ENCODE results near the gene CPOX.
A peak's percentile ranks its signal among the peaks of the same experiment; 100 is the strongest.
"Not testable (repeated sequence)": the region's sequence is repeated elsewhere in the genome, so short reads cannot be mapped to it uniquely, and the experiment has no call there.

Gene CPOX

GRCh38 chr3:98593046-98593936, at the start of gene CPOX:
Gene CPOX, minus strand, starts transcription at chr3:98593611. Its CDS starts 107 bp downstream, at chr3:98593504.
- DNase-seq, result peak; percentile 89

GRCh38 chr3:98642769-98643168, 49.4 kb upstream of the CPOX start:
- not testable (repeated sequence) for DNase-seq

DNA sequence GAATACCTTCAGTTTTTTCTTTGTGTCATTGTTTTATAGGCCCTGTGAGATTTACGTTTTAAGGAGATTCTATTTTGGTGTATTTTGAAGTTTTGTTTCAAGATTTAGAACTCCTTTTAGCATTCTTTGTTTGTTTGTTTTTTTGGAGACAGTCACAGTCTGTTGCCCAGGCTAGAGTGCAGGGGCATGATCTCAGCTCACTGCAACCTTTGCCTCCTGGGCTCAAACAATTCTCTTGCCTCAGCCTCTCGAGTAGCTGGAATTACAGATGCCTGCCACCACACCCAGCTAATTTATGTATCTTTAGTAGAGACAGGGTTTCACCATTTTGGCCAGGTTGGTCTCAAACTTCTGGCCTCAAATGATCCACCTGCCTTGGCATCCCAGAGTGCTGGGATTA, 48.3 kb upstream of the CPOX start:
- DNase-seq, result not testable (repeated sequence)

- not testable (repeated sequence) for DNase-seq
Measured at GRCh38 chr3:98638515-98638914, 45.1 kb upstream of the CPOX start.

- DNase-seq, result no peak
Measured at GRCh38 chr3:98630416-98630815, 37.0 kb upstream of the CPOX start.

DNA sequence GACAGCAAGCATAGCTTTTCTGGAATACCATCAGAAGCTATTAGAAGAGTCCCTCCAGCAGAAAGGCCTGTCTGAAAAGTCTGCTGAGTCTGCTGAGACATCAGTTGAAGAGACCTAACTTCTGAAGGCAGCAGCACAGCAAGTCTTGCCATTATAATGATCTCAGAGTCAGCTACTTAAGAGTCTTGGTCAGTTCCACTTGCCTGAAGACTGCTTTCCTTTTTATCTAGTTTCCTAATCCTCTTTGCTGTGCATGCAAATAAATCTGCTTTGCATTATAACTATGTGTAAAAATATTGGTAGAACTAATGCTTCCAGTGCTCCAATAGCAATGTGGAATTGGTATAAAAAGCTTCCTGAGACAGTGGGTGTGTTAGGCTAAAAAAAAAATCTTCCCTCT, 34.9 kb upstream of the CPOX start:
- no peak for DNase-seq

- DNase-seq, result no peak
Measured at GRCh38 chr3:98626151-98626550, 32.7 kb upstream of the CPOX start.

DNA sequence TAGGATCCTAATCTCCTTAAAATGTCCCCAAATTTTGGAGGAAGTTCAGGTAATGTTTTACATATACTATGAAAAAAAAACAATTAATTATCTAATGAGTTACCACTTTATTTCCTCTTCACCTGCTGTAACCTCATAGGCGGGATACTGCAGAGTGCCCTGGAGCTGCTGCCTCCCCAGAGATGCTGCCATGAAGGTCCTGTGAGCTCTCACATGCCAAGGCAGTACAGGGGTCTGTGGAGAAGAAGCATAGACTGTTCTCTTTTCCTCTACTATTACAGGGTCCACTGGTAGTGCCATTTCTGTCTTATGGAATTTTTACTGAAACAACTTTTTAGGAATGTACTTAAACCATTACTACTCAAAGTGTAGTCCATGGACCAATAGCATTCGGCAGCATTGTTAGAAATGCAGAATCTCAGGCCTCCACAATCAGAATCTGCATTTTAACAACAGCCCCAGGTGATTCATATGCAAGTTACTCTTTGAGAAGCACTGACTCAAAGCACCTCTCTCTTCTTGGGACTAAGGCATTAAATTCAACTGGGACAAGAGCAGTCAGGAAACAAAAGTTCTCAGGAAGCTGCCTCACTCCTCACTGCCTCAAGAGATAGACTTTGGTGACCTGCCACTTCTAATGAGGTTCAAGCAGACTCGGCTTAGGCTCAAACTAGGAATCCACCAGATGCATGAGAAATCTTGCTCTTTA, 30.3 kb upstream of the CPOX start:
- no peak for DNase-seq

DNA sequence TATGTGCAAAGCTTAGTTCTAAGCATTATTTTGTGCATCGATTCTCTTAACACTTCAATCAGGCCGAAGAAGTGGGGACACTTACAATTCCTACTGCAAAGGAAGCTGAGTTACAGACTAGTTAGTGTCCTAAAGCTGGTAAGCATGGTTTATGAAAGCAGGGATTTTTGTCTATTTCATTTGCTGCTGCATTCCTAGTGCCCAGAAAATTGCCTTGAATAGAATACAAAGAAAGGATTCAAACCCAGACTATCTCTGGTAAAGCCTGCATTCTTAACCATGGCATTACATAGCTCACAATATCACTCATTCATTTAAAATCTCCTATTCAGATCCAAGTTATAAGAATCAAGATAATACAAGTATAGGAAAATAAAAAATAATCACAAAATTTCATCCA, 24.4 kb upstream of the CPOX start:
- no peak for DNase-seq

GRCh38 chr3:98613616-98614015, 20.2 kb upstream of the CPOX start:
- no peak for DNase-seq

DNA sequence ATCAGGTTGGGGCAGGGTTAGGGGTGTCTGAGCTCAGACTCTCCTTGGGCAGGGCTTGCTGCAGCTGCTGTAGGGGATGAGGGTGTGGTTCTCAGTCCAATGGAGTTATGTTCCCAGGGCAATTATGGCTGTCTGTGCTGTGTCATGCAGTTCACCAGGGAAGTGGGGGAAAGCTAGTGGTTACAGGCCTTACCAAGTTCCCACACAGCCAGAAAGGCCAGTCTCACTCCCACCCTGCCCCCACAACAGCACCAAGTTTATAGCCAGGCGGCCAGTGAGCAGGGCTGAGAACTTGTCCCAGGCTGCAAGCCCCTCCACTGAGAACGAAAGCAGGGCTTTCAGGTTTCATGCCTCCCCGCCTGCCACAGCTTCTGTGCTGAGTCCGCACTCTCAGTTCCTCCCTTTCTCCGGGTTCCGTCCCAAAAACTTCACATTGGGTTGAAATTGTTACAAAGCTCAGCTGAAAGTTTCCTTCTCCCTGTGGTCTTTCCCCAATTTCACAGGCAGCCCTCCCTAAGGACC, 19.6 kb upstream of the CPOX start:
- DNase-seq, result no peak

DNA sequence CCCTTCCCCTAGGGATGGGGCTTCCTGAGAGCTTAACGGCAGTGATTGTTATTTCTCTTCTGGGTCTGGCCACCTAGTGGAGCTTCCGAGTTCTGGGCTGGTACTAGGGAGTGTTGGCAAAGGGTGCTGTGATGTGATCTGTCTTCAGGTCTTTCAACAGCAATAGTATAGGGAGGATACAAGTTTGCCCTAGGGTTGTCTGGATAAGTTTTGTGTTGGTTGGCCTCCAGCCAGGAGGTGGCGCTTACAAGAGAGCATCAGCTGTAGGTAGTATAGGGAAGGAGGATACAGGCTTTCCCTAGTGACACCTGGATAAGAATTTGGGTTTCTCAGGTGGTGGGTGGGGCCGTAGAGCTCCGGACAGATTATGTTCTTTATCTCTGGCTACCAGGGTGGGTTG, 19.2 kb upstream of the CPOX start:
- peak; percentile 7 for DNase-seq

- no peak for DNase-seq
Measured at GRCh38 chr3:98608029-98608428, 14.6 kb upstream of the CPOX start.

- no peak for DNase-seq
Measured at GRCh38 chr3:98603580-98603979, 10.2 kb upstream of the CPOX start.

DNA sequence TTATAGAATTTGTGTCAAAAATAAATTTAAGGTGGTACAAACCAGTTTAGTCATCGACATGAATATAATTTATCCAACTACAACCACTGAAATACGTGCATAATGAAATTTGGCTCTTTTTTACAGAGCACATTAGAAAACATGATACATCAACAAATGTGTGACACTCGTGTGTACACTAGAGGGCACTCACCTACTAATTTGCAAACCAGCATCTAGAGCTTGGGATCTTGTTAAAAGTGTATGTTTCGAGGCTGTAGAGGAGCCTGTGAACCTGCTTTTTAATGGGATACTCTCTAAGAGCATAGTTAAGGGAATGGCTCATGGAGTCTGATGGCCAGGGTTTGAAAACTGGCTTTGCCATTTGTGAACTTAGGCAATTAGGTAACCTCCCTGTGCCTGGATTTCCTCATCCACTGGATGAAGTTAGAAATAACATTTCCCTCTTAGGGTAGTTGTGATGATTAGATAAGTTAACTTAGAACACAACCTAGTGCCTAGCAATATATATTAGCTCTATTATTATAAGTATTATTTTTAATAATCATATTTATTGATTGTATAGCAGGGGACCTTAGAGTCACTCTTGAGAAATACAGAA, 8.8 kb upstream of the CPOX start:
- DNase-seq, result peak; percentile 19

- DNase-seq, result no peak
Measured at GRCh38 chr3:98601180-98601579, 7.8 kb upstream of the CPOX start.

DNA sequence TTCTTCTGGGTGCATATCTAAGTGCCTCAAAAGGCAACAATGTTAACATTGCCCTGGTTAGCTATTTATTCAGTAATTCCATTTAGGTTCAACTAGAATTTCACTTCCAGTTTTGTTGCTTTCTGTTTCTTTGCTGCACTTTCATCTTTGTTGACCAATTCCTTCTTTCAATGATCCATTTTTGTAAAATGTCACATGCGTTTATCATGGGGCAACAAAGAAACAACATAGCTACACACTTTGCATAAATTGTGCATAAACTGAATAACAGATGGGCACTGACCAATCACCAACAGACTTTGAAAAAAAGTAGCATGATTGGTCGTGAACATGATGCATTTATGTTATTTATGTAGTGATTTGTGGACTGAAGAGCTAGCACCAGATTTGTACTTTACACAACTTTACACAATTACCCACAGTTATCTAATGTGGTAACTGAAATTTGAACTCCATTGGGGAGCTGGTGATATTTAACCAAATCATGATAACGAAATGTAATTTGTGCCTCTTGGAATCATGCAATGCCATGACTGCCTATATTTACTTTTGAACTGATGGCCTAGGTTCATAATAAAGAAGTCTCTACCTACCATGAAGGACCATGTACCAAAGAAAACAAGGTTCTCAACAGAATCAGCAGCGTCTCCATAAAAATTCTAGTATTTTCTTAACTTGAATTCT, 7.1 kb upstream of the CPOX start:
- DNase-seq, result no peak

- DNase-seq, result no peak
Measured at GRCh38 chr3:98599647-98600411, 6.4 kb upstream of the CPOX start.

DNA sequence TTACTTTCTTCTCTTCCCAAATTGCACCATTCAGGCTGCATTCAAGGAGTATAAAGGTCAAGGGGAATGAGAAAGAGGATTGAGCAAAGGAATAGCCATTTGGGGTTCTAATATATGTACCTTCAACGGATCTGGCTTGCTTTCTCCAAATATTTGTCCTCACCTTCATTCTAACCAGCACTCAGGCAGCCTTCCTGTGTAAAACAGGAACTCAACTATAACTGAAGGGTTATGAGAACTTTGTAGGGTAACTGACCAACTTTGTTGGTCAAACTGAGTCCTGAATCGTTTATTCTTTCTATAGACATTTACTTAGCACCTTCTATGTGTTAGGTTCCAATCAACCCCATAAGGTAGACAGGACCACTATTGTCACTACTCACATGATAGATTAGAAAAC, 5.1 kb upstream of the CPOX start:
- no peak for DNase-seq

GRCh38 chr3:98596541-98597500, 3.4 kb upstream of the CPOX start:
- DNase-seq, result no peak

DNA sequence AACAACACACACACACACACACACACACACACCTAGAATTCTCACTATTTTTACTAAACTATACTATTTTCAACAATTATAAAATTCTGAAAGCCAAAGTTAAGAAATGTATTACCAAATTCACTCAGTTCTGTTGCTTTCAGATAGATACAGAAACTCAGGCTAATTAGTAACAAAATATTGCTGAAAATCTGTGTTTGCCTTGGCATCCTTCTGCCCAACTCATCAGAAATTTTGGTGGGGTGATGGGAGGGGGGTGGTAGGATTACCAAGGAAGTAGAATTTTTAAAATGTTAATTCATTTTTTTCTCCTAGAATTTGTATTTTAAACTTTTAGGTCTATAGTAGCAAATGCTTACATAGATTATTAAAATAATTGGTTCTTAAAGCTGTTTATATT, 2.7 kb upstream of the CPOX start:
- no peak for DNase-seq

Data from CD4-positive, alpha-beta T cell treated with Interleukin-17A for 4 hours (primary cell).